ENCODE data around the gene CNOT4.

- TF ChIP-seq CTCF (IDR thresholded peaks at IDR 0.05) (no peak), NPAS2 (CRISPR knock-in tag; IDR thresholded peaks at IDR 0.05; ENCODE audit: borderline replicate concordance) (no peak), REST (IDR thresholded peaks at IDR 0.05) (no peak), MAX (IDR thresholded peaks at IDR 0.05) (no peak), FOXS1 (CRISPR knock-in tag; IDR thresholded peaks at IDR 0.05) (no peak), ELK1 (IDR thresholded peaks at IDR 0.05; ENCODE audit: low read depth, low read length) (no peak), BCL3 (IDR thresholded peaks at IDR 0.05) (no peak), POLR2A (IDR thresholded peaks at IDR 0.05; ENCODE audit: low read length) (no peak), BHLHE40 (IDR thresholded peaks at IDR 0.05; ENCODE audit: low read depth, low read length) (no peak), CHD2 (IDR thresholded peaks at IDR 0.05; ENCODE audit: low read length, partially characterized antibody) (no peak), GATA3 (IDR thresholded peaks at IDR 0.05; ENCODE audit: borderline replicate concordance) (no peak), NR3C1 (IDR thresholded peaks at IDR 0.05) (no peak), ZNF302 (CRISPR knock-in tag; IDR thresholded peaks at IDR 0.05) (no peak), PBX3 (IDR thresholded peaks at IDR 0.05) (no peak)
Observed at GRCh38 chr7:135403302-135403701, 106.6 kb downstream of the CNOT4 start.
